ENCODE data around the gene PEX19. TPM values are rescaled to one million over a fixed set of nuclear protein-coding genes. Genes with fewer than 3 reads are reported as not detected.

Gene PEX19
- total and polyA plus RNA-seq, 10 of the 15 experiments (the other 5 are each of a cell fraction or from before 2014, with no cell fraction given): 27.1 to 58.1 (median 39.6) TPM

GRCh38 chr1:160271025-160271424 lies 13.9 kb downstream of the PEX19 start:
- Histone ChIP-seq H3K4me2 (ENCODE audit: control insufficient read depth, insufficient read depth) (no peak overlapping the region), H3K36me3 (ENCODE audit: control insufficient read depth in 2 of 2, insufficient read depth in 2 of 2, low read length in 1 of 2) (no peaks in the 10 kb centered on the region), H3K27me3 (replicated peaks in 1 of 2; ENCODE audit: control insufficient read depth in 2 of 2, insufficient read depth in 2 of 2, low read length in 1 of 2) (no peaks in the 10 kb centered on the region), H2AFZ (ENCODE audit: control insufficient read depth, low read depth, low read length) (no peak overlapping the region), H3K9me3 (replicated peaks; ENCODE audit: control insufficient read depth, insufficient read depth, low read length) (no peaks in the 10 kb centered on the region), H4K20me1 (ENCODE audit: control insufficient read depth, insufficient read depth) (no peaks in the 10 kb centered on the region), H3K4me3 (no peak overlapping the region), H3K9ac (ENCODE audit: control insufficient read depth, insufficient read depth, low read length) (no peak overlapping the region), H3K27ac (ENCODE audit: control insufficient read depth, insufficient read depth) (no peak overlapping the region), H3K4me1 (ENCODE audit: control insufficient read depth, insufficient read depth, low read length) (no peaks in the 10 kb centered on the region), H3K79me2 (ENCODE audit: control insufficient read depth, insufficient read depth, low read length) (no peaks in the 10 kb centered on the region)
- DNase-seq (ENCODE audit: low read depth, low spot score) (no peak), FAIRE-seq (no peak), ATAC-seq (no peak)
- in situ Hi-C loops (cut with MboI): no loop called here
- ChIA-PET CTCF (interaction anchor here (1.3 to 3.1 kb wide), 2 partner anchors 20 to 106 kb away, joined by 4 to 11 read pairs; no protein-coding TSS in a partner anchor), SMC1A (ENCODE audit: uncharacterized antibody, unreplicated experiment) (interaction anchor here (0.7 kb wide), 1 partner anchor 20 kb away, joined by 3 read pairs; no protein-coding TSS in a partner anchor), POLR2A (no interaction called here), RAD21 (ENCODE audit: unreplicated experiment) (no interaction called here)
- intact Hi-C loops (cut with micrococcal nuclease; ENCODE audit: unreplicated experiment): no loop called here
- TF ChIP-seq RCOR1 (conservative IDR thresholded peaks at IDR 0.05; ENCODE audit: low read depth, low read length) (no peak), CEBPB (IDR thresholded peaks at IDR 0.05; ENCODE audit: borderline replicate concordance in 1 of 2, low read depth in 2 of 2, low read length in 2 of 2) (no peak), CBFB (IDR thresholded peaks at IDR 0.05; ENCODE audit: low read depth) (no peak), KAT2A (conservative IDR thresholded peaks at IDR 0.05; ENCODE audit: control insufficient read depth, low read depth, low read length) (no peak), ZNF274 (IDR thresholded peaks at IDR 0.05; ENCODE audit: insufficient read depth, insufficient read length) (no peak), ATF7 (IDR thresholded peaks at IDR 0.05; ENCODE audit: low read depth) (no peak), MYB (IDR thresholded peaks at IDR 0.05; ENCODE audit: borderline replicate concordance, low read depth, low read length) (no peak), NR2C2 (IDR thresholded peaks at IDR 0.05; ENCODE audit: borderline replicate concordance, control insufficient read depth, insufficient read length, low read depth) (no peak)
- no TSS peak for BruUV-seq (replicated peaks)
- 80% methylated on average over 1 of the region's 1 CpG for WGBS (ENCODE audit: insufficient coverage, insufficient replicate concordance, low lambda C conversion rate, missing lambda C conversion rate)
